ENCODE measurements around the gene IL1F10. TPM values are rescaled to one million over a fixed set of nuclear protein-coding genes. Genes with fewer than 3 reads are reported as not detected.

IL1F10 gene
- total RNA-seq, 1 donor from 2014 or later: not detected

- H3K9me3 ChIP-seq: no peaks in the 10 kb centered on the region
- H3K27ac ChIP-seq: no peak overlapping the region
- DNase-seq: no peak
- no peaks in the 10 kb centered on the region for H3K4me1 ChIP-seq
- intact Hi-C loops (cut with DNase I): no loop called here
- ATAC-seq: no peak
- H3K36me3 ChIP-seq: no peaks in the 10 kb centered on the region
- TF ChIP-seq, protein P1, sequence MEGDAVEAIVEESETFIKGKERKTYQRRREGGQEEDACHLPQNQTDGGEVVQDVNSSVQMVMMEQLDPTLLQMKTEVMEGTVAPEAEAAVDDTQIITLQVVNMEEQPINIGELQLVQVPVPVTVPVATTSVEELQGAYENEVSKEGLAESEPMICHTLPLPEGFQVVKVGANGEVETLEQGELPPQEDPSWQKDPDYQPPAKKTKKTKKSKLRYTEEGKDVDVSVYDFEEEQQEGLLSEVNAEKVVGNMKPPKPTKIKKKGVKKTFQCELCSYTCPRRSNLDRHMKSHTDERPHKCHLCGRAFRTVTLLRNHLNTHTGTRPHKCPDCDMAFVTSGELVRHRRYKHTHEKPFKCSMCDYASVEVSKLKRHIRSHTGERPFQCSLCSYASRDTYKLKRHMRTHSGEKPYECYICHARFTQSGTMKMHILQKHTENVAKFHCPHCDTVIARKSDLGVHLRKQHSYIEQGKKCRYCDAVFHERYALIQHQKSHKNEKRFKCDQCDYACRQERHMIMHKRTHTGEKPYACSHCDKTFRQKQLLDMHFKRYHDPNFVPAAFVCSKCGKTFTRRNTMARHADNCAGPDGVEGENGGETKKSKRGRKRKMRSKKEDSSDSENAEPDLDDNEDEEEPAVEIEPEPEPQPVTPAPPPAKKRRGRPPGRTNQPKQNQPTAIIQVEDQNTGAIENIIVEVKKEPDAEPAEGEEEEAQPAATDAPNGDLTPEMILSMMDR (IDR thresholded peaks at IDR 0.05): no peak
- no peaks in the 10 kb centered on the region for H3K27me3 ChIP-seq
- no peak overlapping the region for H3K4me3 ChIP-seq
Observed at GRCh38 chr2:113113807-113114206, 46.0 kb downstream of the IL1F10 start.

- DNase-seq (no peak), ATAC-seq (no peak)
- Histone ChIP-seq H3K27me3 (no peaks in the 10 kb centered on the region), H3K4me3 (no peak overlapping the region), H3K9me3 (no peaks in the 10 kb centered on the region), H3K4me1 (no peaks in the 10 kb centered on the region), H3K27ac (no peak overlapping the region), H3K36me3 (no peaks in the 10 kb centered on the region)
- intact Hi-C loops (cut with DNase I): no loop called here
- TF ChIP-seq, protein P1 (IDR thresholded peaks at IDR 0.05): no peak
Observed at GRCh38 chr2:113114224-113114945, 46.6 kb downstream of the IL1F10 start.

- H3K4me1 ChIP-seq: no peaks in the 10 kb centered on the region
- H3K36me3 ChIP-seq: no peaks in the 10 kb centered on the region
- DNase-seq (no peak), ATAC-seq (no peak)
- H3K9me3 ChIP-seq: no peaks in the 10 kb centered on the region
- TF ChIP-seq, protein P1 (IDR thresholded peaks at IDR 0.05): no peak
- H3K27me3 ChIP-seq: no peaks in the 10 kb centered on the region
- H3K4me3 ChIP-seq: no peak overlapping the region
- H3K27ac ChIP-seq: no peak overlapping the region
- intact Hi-C loops (cut with DNase I): no loop called here
Observed at GRCh38 chr2:113114996-113115395, 47.2 kb downstream of the IL1F10 start.

- intact Hi-C loops (cut with DNase I): no loop called here
- Histone ChIP-seq H3K27me3 (no peaks in the 10 kb centered on the region), H3K4me3 (no peak overlapping the region), H3K36me3 (no peaks in the 10 kb centered on the region), H3K4me1 (no peaks in the 10 kb centered on the region), H3K27ac (no peak overlapping the region), H3K9me3 (no peaks in the 10 kb centered on the region)
- TF ChIP-seq, protein P1 (IDR thresholded peaks at IDR 0.05): no peak
- DNase-seq: no peak
- ATAC-seq: no peak
Observed at GRCh38 chr2:113116100-113116958, 48.6 kb downstream of the IL1F10 start.

GRCh38 chr2:113117541-113118262, 49.9 kb downstream of the IL1F10 start:
- TF ChIP-seq, protein P1 (IDR thresholded peaks at IDR 0.05): no peak
- H3K36me3 ChIP-seq: no peaks in the 10 kb centered on the region
- H3K27ac ChIP-seq: no peak overlapping the region
- DNase-seq (no peak), ATAC-seq (peak; percentile 86)
- H3K4me3 ChIP-seq: no peak overlapping the region
- H3K27me3 ChIP-seq: no peaks in the 10 kb centered on the region
- H3K4me1 ChIP-seq: no peaks in the 10 kb centered on the region
- H3K9me3 ChIP-seq: no peaks in the 10 kb centered on the region
- intact Hi-C loops (cut with DNase I): no loop called here

Data from upper lobe of right lung (tissue), 1 donor.